HEK293 (cell line): ENCODE data around the gene MAP4K5.
A peak's percentile ranks its signal among the peaks of the same experiment; 100 is the strongest.

Experiments
- CTCF ChIA-PET: fragments of 350-600 bp; formaldehyde crosslinking; extraction: SDS; loops from one replicate; lab custom pipeline; 2021; ENCODE audit warnings: antibody characterized with exemption; lab: Yijun Ruan, JAX
- POLR2A ChIA-PET: fragments of 300-600 bp; formaldehyde crosslinking; extraction: SDS; loops from one replicate; lab custom pipeline; 2020; ENCODE audit warnings: antibody characterized with exemption, inconsistent platforms; lab: Yijun Ruan, JAX
- H3K27ac ChIP-seq: fragments of 200-500 bp; sonication (Bioruptor generic); 2 replicates; pipeline ENCODE4 v1.5.1; 2014; ENCODE audit warnings: low read depth, low read length, control low read depth, inconsistent platforms; ENCODE audit errors: extremely low read depth
- H3K36me3 ChIP-seq, 2 experiments: fragments of 200-500 bp in 1 of 2; sonication (Bioruptor generic) in 1 of 2; 1 replicate in 1 of 2; 2 replicates in 1 of 2; pipeline ENCODE4 v1.5.1; 2014 to 2017; ENCODE audit warnings: inconsistent platforms in 2 of 2, low read length in 2 of 2; ENCODE audit not compliant: control insufficient read depth in 2 of 2, insufficient read depth in 1 of 2
- H3K4me1 ChIP-seq: fragments of 200-500 bp; sonication (Bioruptor generic); 2 replicates; pipeline ENCODE4 v1.5.1; 2014; ENCODE audit warnings: mild to moderate bottlenecking, low read length, inconsistent platforms; ENCODE audit not compliant: control insufficient read depth, insufficient read depth
- H3K4me3 ChIP-seq: 2 replicates; pipeline ENCODE4 v1.5.1; 2011; ENCODE audit warnings: low read depth, mild to moderate bottlenecking, control low read depth, low read length, moderate library complexity
- H3K9me3 ChIP-seq: fragments of 200-500 bp; sonication (Bioruptor generic); 2 replicates; pipeline ENCODE4 v1.5.1; 2014; ENCODE audit warnings: low read depth, low read length, inconsistent platforms; ENCODE audit not compliant: control insufficient read depth, insufficient read depth
- BCL11B ChIP-seq: fragments of 450-650 bp; formaldehyde crosslinking; IDR thresholded peaks from 2 replicates; pipeline ENCODE4 v1.5.1; 2016; ENCODE audit warnings: low read depth, missing biosample characterization, missing genetic modification characterization
- GFI1B ChIP-seq: fragments of 450-650 bp; formaldehyde crosslinking; IDR thresholded peaks from 2 replicates; pipeline ENCODE4 v1.5.1; 2016; ENCODE audit warnings: missing biosample characterization, missing genetic modification characterization
- PRDM1 ChIP-seq: fragments of 450-650 bp; formaldehyde crosslinking; IDR thresholded peaks from 2 replicates; pipeline ENCODE4; 2016; ENCODE audit warnings: missing biosample characterization, missing genetic modification characterization
- PRDM4 ChIP-seq: fragments of 450-650 bp; formaldehyde crosslinking; IDR thresholded peaks from 2 replicates; pipeline ENCODE4 v1.5.1; 2017; ENCODE audit warnings: missing biosample characterization, missing genetic modification characterization
- PRDM6 ChIP-seq: fragments of 450-650 bp; formaldehyde crosslinking; IDR thresholded peaks from 2 replicates; pipeline ENCODE4 v1.5.1; 2017; ENCODE audit warnings: missing biosample characterization, missing genetic modification characterization
- TCF7L2 ChIP-seq: IDR thresholded peaks from 2 replicates; pipeline ENCODE4 v1.6.1; 2011; ENCODE audit warnings: low read depth, mild to moderate bottlenecking, inconsistent platforms, low read length, moderate library complexity, borderline replicate concordance
- WT1 ChIP-seq: fragments of 450-650 bp; formaldehyde crosslinking; IDR thresholded peaks from 2 replicates; pipeline ENCODE4 v1.5.1; 2016; ENCODE audit warnings: missing biosample characterization, missing genetic modification characterization
- ZBTB17 ChIP-seq: fragments of 450-650 bp; formaldehyde crosslinking; IDR thresholded peaks from 2 replicates; pipeline ENCODE4 v1.5.1; 2016; ENCODE audit warnings: missing biosample characterization, missing genetic modification characterization
- ZBTB49 ChIP-seq: fragments of 450-650 bp; formaldehyde crosslinking; IDR thresholded peaks from 2 replicates; pipeline ENCODE4 v1.5.1; 2016; ENCODE audit warnings: missing biosample characterization, missing genetic modification characterization, low read depth
- ZBTB6 ChIP-seq: fragments of 450-650 bp; formaldehyde crosslinking; IDR thresholded peaks from 2 replicates; pipeline ENCODE4 v1.5.1; 2017; ENCODE audit warnings: missing biosample characterization, missing genetic modification characterization
- ZNF23 ChIP-seq: fragments of 450-650 bp; formaldehyde crosslinking; IDR thresholded peaks from 2 replicates; pipeline ENCODE4 v1.5.1; 2016; ENCODE audit warnings: missing biosample characterization, missing genetic modification characterization, borderline replicate concordance
- ZSCAN4 ChIP-seq: fragments of 450-650 bp; formaldehyde crosslinking; IDR thresholded peaks from 2 replicates; pipeline ENCODE4 v1.5.1; 2017; ENCODE audit warnings: missing biosample characterization, missing genetic modification characterization

The MAP4K5 gene

GRCh38 chr14:50523271-50524041 is 8.9 kb downstream of the MAP4K5 start:
- no peak overlapping the region for H3K4me3 ChIP-seq
- peak; percentile 56 for TF ChIP-seq WT1
- TF ChIP-seq GFI1B (tag by site-specific recombination) = no peak
- TF ChIP-seq, all 188 proteins: peak for 1
- Histone ChIP-seq H3K9me3 (no peaks in the 10 kb centered on the region), H3K4me1 (peaks cover 9% of the 10 kb centered on the region), H3K36me3 (peaks cover 0 to 9% of the 10 kb centered on the region in 2 experiments; a peak in 2 of 3 replicates), H3K27ac (no peak overlapping the region)
- POLR2A ChIA-PET = no interaction called here
- CTCF ChIA-PET = no interaction called here

GRCh38 chr14:50521912-50522341 is 10.4 kb downstream of the MAP4K5 start:
- TF ChIP-seq ZSCAN4 = no peak
- TF ChIP-seq PRDM4 (tag by site-specific recombination) = no peak
- no peak for TF ChIP-seq ZBTB6 (tag by site-specific recombination)
- TF ChIP-seq ZBTB49 = no peak
- peak; percentile 56; the same call in 1 of the 2 replicates for TF ChIP-seq TCF7L2
- TF ChIP-seq BCL11B (tag by site-specific recombination) = no peak
- TF ChIP-seq PRDM6 = peak; percentile 92
- peak; percentile 50; the same call in 1 of the 2 replicates for TF ChIP-seq GFI1B (tag by site-specific recombination)
- no peak for TF ChIP-seq ZNF23 (tag by site-specific recombination)
- TF ChIP-seq PRDM1 (tag by site-specific recombination) = peak; percentile 58; the same call in 1 of the 2 replicates
- TF ChIP-seq ZBTB17 (tag by site-specific recombination) = 0 out of 2 replicates have a peak, but pooled peaks have one; percentile 14
- POLR2A ChIA-PET = no interaction called here
- H3K4me1 ChIP-seq = peaks cover 9% of the 10 kb centered on the region
- peak overlapping the region; percentile 34; the same call in 1 of the 2 replicates for H3K27ac ChIP-seq
- H3K36me3 ChIP-seq = peaks cover 0 to 13% of the 10 kb centered on the region in 2 experiments; a peak in 2 of 3 replicates
- no peak overlapping the region for H3K4me3 ChIP-seq
- CTCF ChIA-PET = no interaction called here
- H3K9me3 ChIP-seq = no peaks in the 10 kb centered on the region
